Left ventricle myocardium inferior (tissue), 1 donor: Measurements from ENCODE around the gene MCIDAS. TPM values are rescaled to one million over a fixed set of nuclear protein-coding genes. Genes with fewer than 3 reads are reported as not detected.

Experiments used
- DNase-seq: peaks from one replicate; pipeline ENCODE4 v3.0.0-alpha.2; 2020
- H3K27ac ChIP-seq: fragments of 200-600 bp; replicated peaks from 2 replicates; pipeline ENCODE4 v1.8.0; 2021
- H3K27me3 ChIP-seq: fragments of 200-600 bp; 2 replicates; pipeline ENCODE4 v1.8.0; 2021; ENCODE audit warnings: low read depth
- H3K36me3 ChIP-seq: fragments of 200-600 bp; 2 replicates; pipeline ENCODE4 v1.8.0; 2021
- H3K4me1 ChIP-seq: fragments of 200-600 bp; 2 replicates; pipeline ENCODE4 v1.8.0; 2021
- H3K4me3 ChIP-seq: fragments of 200-600 bp; 2 replicates; pipeline ENCODE4 v1.8.0; 2021; ENCODE audit warnings: mild to moderate bottlenecking, moderate library complexity
- H3K9me3 ChIP-seq: fragments of 200-600 bp; replicated peaks from 2 replicates; pipeline ENCODE4 v1.8.0; 2021
- CTCF ChIP-seq: fragments of 200-600 bp; IDR thresholded peaks from 2 replicates; pipeline ENCODE4 v1.8.0; 2021; ENCODE audit warnings: antibody characterized with exemption, mild to moderate bottlenecking, borderline replicate concordance
- intact Hi-C: fragments of 100-400 bp; cut with micrococcal nuclease; formaldehyde crosslinking; loops from one replicate; pipeline ENCODE4 v1.11.0; 2022
- total RNA-seq: library from RNA; stranded (reverse); fragmentation: NEBNext Ultra II Directional; extraction: Animal tissue kit (Norgen Biotek cat#: 25700); gene quantifications from one replicate; pipeline ENCODE4 v1.2.1, GENCODE V29; 2021
- donor health status: DM: no; HTN: yes; CAD: no; lungs with severe emphysema.

The MCIDAS gene
- total RNA-seq, 1 donor from 2014 or later: not detected

GRCh38 chr5:55241746-55242145 lies 14.6 kb upstream of the MCIDAS start:
- no peaks in the 10 kb centered on the region for H3K9me3 ChIP-seq
- H3K36me3 ChIP-seq: no peaks in the 10 kb centered on the region
- no peak for TF ChIP-seq CTCF
- intact Hi-C loops: no loop called here
- H3K4me1 ChIP-seq: no peaks in the 10 kb centered on the region
- peaks cover 75% of the 10 kb centered on the region for H3K27me3 ChIP-seq
- no peak overlapping the region for H3K27ac ChIP-seq
- no peak overlapping the region for H3K4me3 ChIP-seq
- no peak for DNase-seq

DNA sequence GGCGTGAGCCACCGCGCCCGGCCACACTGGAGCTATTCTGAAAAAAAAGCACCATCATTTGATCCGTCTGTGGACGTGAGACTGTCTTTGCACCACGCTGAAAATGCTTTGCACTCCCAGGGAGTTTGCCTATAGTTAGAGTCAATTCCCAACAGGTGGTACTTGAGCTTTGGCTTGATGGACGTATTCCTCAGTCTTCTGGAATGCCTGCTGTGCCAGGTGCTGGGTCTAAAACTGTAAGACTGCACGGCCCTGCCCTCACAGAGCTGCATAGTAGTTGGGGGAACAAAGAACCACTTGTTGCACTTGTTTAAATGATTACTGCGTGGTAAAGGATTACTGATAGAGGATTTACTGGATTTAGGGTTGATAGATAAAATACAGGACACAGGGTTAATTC lies 9.7 kb upstream of the MCIDAS start:
- no peak for TF ChIP-seq CTCF
- Histone ChIP-seq H3K27ac (no peak overlapping the region), H3K4me3 (no peak overlapping the region), H3K36me3 (no peaks in the 10 kb centered on the region), H3K4me1 (peaks cover 29% of the 10 kb centered on the region), H3K9me3 (no peaks in the 10 kb centered on the region), H3K27me3 (peaks cover 96% of the 10 kb centered on the region)
- DNase-seq: no peak
- intact Hi-C loops: no loop called here

DNA sequence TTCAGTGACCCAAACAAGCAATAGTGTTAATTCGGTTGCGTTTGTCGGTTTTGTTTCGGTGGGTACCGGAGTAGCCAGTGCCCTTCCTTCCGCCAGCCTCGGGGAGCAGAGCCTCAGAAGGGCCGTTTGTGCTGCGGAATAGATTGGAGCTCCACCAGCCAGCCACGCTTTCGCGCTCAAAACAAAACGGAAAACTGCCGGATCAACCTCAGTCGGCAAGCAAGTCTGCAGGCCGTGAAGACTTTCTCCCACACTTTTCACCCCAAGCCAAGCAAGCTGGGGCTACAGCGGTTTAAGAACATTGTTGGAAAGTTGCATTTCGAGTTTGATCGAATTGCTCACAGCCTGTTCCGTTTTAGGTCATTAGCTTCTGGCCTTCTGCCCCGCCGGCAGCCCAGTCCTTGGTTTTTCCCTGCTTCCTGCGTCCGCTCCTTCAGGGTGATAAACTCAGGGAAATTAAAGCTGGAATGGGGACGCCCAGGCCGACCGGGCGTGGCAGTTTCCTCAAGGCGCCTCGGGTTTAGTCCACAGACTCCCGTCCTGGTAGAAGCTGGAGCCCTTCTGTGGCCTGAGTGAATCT lies 7.1 kb upstream of the MCIDAS start:
- Histone ChIP-seq H3K4me1 (peaks cover 40% of the 10 kb centered on the region), H3K27ac (no peak overlapping the region), H3K27me3 (peaks cover 99% of the 10 kb centered on the region), H3K4me3 (peak overlapping the region; percentile 73), H3K36me3 (no peaks in the 10 kb centered on the region), H3K9me3 (no peaks in the 10 kb centered on the region)
- peak; percentile 15 for DNase-seq
- intact Hi-C loops: no loop called here
- no peak for TF ChIP-seq CTCF

DNA sequence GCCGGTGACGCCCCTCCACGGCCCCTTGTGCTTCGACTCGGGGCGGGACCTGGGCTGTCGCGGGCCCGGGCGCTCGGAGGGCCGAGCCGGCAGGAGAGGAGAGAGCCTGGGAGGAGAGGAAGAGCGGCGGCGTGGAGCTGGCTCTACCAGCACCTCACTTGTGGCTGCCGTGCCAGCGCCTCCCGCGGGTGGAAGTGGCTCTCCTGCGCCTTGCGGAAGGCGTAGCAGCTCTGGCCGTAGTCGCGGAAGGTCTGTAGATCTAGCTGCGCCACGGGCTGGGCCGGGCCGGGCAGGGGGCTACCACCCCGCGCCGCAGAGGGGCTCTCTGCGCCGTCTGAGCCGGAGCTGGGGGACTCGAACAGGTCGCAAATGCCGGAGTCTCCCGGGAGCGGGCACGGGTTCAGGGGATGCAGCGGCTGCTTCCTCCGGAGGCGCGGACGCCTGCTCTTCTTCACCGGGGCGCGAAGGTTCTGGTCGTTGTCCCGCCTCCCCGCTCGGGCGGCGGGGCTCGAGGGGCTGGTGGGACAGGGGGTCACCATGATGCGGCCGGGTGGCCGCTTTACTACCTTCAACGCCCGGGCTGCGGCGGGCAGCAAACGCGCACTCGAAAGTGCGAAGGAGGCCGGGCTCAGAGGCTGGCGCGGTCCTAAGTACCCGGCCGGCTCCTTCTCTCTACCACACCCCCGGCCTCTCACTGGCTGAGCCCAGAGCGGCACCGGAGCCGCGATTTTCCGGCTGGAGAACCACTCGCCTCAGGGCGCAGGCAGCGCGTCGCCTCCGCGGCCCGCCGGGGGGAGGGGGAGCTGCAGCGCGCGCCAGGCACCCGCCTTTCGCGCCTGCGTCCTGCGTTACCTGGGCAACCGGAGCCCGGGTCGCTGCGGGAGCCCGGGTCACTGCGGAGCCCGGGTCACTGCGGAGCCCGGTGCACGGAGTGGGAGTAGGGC lies 6.1 kb upstream of the MCIDAS start, which contains the start of gene CCNO:
Gene CCNO, minus strand, starts transcription at position 624 of the 944 bp plus-strand sequence. Its CDS starts 85 bp downstream, at position 539.
- Histone ChIP-seq H3K36me3 (no peaks in the 10 kb centered on the region), H3K27ac (no peak within 1 kb of the TSS), H3K27me3 (peaks cover 99% of the 10 kb centered on the region), H3K4me3 (peak within 1 kb of the TSS; percentile 73), H3K9me3 (no peaks in the 10 kb centered on the region), H3K4me1 (peaks cover 40% of the 10 kb centered on the region)
- TF ChIP-seq CTCF: no peak
- intact Hi-C loops: no loop called here
- peak; percentile 50 for DNase-seq

- Histone ChIP-seq H3K27ac (no peak overlapping the region), H3K4me1 (peaks cover 46% of the 10 kb centered on the region), H3K27me3 (peaks cover 100% of the 10 kb centered on the region), H3K4me3 (peak overlapping the region; percentile 73), H3K36me3 (no peaks in the 10 kb centered on the region), H3K9me3 (no peaks in the 10 kb centered on the region)
- TF ChIP-seq CTCF: no peak
- intact Hi-C loops: no loop called here
- peak; percentile 16 for DNase-seq
These were observed 5.3 kb upstream of the MCIDAS start for GRCh38 chr5:55232271-55232984.
